ENCODE measurements around the gene RNF41.

DNA sequence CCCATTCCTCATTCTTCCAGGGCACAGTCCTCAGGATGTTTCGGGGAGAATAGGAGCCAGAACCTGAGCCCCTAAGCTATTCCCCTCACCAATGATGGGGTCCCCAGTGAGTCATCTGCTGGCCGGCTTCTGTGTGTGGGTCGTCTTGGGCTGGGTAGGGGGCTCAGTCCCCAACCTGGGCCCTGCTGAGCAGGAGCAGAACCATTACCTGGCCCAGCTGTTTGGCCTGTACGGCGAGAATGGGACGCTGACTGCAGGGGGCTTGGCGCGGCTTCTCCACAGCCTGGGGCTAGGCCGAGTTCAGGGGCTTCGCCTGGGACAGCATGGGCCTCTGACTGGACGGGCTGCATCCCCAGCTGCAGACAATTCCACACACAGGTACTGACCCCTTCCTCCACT, 9.5 kb upstream of the RNF41 start:
- no peak for TF ChIP-seq KAT7 (CRISPR knock-in tag; IDR thresholded peaks at IDR 0.05; ENCODE audit: borderline replicate concordance)
- no peak for TF ChIP-seq AGO1 (IDR thresholded peaks at IDR 0.05; ENCODE audit: low read depth, low read length, poor library complexity, severe bottlenecking)

All from HepG2 (cell line).